Ascending aorta (tissue), 2 donors: ENCODE results near the gene GPHN. TPM values are rescaled to one million over a fixed set of nuclear protein-coding genes. Genes with fewer than 3 reads are reported as not detected.

Source experiments
- DNase-seq, 2 donors: peaks; one replicate each; pipeline ENCODE4 v3.0.0-alpha.2; 2019; ENCODE audit warnings: low spot score in 2 of 2
- H3K27ac ChIP-seq, 2 donors: fragments of 200-600 bp; sonication (generic); one replicate each; pipeline ENCODE4 v1.5.1; 2016 to 2017; ENCODE audit warnings: mild to moderate bottlenecking in 1 of 2
- H3K27me3 ChIP-seq: fragments of 200-600 bp; sonication (generic); one replicate; pipeline ENCODE4 v1.5.1; 2017
- H3K36me3 ChIP-seq, 2 donors: fragments of 200-600 bp; sonication (generic); one replicate each; pipeline ENCODE4 v1.5.1; 2016
- H3K4me1 ChIP-seq, 2 donors: fragments of 200-600 bp; sonication (generic); one replicate each; pipeline ENCODE4 v1.5.1; 2016 to 2017; ENCODE audit warnings: mild to moderate bottlenecking in 1 of 2
- H3K4me3 ChIP-seq, 2 donors: fragments of 200-600 bp; sonication (generic); one replicate each; pipeline ENCODE4 v1.5.1; 2016 to 2017; ENCODE audit warnings: mild to moderate bottlenecking in 1 of 2
- H3K9me3 ChIP-seq, 2 donors: fragments of 200-600 bp; sonication (generic); one replicate each; pipeline ENCODE4 v1.5.1; 2016
- intact Hi-C: fragments of 100-400 bp; cut with DNase I; formaldehyde crosslinking; loops from one replicate; pipeline ENCODE4 v1.15.1; 2023
- total RNA-seq: library from RNA; depleted of rRNA; stranded (reverse); fragments of >200 nt; gene quantifications from one replicate; pipeline ENCODE4 v1.1.0, GENCODE V29; 2016
- TF ChIP-seq, protein P1 (sequence below), 3 experiments: fragments of 200-600 bp in 2 of 3; fragments of 450-650 bp in 1 of 3; sonication (generic) in 2 of 3; IDR thresholded peaks; one replicate each; pipeline ENCODE4 v1.5.1; 2016 to 2019; ENCODE audit warnings: antibody characterized with exemption in 3 of 3, mild to moderate bottlenecking in 1 of 3, moderate library complexity in 1 of 3

GPHN gene
- total RNA-seq: 3.3 TPM

GRCh38 chr14:66507722-66508546 is at the start of gene GPHN:
TSS of gene GPHN (plus strand) at chr14:66508147.
- H3K27ac ChIP-seq: peak within 1 kb of the TSS; percentile 85 to 92
- H3K4me3 ChIP-seq: peak within 1 kb of the TSS; percentile 82 to 84
- H3K27me3 ChIP-seq: no peaks in the 10 kb centered on the region
- TF ChIP-seq, protein P1, sequence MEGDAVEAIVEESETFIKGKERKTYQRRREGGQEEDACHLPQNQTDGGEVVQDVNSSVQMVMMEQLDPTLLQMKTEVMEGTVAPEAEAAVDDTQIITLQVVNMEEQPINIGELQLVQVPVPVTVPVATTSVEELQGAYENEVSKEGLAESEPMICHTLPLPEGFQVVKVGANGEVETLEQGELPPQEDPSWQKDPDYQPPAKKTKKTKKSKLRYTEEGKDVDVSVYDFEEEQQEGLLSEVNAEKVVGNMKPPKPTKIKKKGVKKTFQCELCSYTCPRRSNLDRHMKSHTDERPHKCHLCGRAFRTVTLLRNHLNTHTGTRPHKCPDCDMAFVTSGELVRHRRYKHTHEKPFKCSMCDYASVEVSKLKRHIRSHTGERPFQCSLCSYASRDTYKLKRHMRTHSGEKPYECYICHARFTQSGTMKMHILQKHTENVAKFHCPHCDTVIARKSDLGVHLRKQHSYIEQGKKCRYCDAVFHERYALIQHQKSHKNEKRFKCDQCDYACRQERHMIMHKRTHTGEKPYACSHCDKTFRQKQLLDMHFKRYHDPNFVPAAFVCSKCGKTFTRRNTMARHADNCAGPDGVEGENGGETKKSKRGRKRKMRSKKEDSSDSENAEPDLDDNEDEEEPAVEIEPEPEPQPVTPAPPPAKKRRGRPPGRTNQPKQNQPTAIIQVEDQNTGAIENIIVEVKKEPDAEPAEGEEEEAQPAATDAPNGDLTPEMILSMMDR (IDR thresholded peaks at IDR 0.05): peak in 2 of 3 experiments; percentile 19 to 43
- intact Hi-C loops: loop anchor here (1.0 to 5.0 kb wide), 3 partner anchors 733 to 1096 kb away; partner anchors contain the start of genes EIF2S1, FUT8 and PALS1
- H3K36me3 ChIP-seq: no peaks in the 10 kb centered on the region
- DNase-seq: peak; percentile 88 to 98
- no peaks in the 10 kb centered on the region for H3K9me3 ChIP-seq
- peaks cover 0 to 2% of the 10 kb centered on the region in 2 donors for H3K4me1 ChIP-seq

DNA sequence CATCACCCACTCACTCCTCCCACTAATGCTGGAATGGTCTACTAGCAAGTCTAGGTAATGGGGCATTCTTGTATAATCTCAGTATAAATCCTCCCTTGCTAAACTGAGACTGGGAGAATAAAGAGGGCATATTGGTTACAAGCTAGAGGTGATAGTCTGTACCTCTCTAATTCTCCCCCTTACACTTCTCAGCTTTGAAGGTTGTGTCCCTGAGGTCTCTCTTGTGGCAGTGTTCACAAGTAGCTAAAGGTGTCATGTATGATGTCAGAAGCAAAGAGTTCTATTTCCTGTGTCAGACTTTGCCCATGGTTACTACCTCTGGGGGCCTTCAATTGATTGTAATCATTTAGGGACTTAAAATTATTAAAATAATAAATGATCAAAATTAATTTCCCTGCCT is 48.3 kb upstream of the GPHN start:
- Histone ChIP-seq H3K27me3 (no peaks in the 10 kb centered on the region), H3K9me3 (no peaks in the 10 kb centered on the region), H3K4me1 (no peaks in the 10 kb centered on the region), H3K4me3 (no peak overlapping the region), H3K36me3 (no peaks in the 10 kb centered on the region), H3K27ac (no peak overlapping the region)
- intact Hi-C loops: no loop called here
- no peak for DNase-seq
- TF ChIP-seq, protein P1 (IDR thresholded peaks at IDR 0.05): no peak

- peaks cover 0 to 3% of the 10 kb centered on the region in 2 donors for H3K9me3 ChIP-seq
- no peak overlapping the region for H3K27ac ChIP-seq
- TF ChIP-seq, protein P1 (IDR thresholded peaks at IDR 0.05): no peak
- H3K36me3 ChIP-seq: no peaks in the 10 kb centered on the region
- no peaks in the 10 kb centered on the region for H3K4me1 ChIP-seq
- no peak for DNase-seq
- H3K4me3 ChIP-seq: no peak overlapping the region
- H3K27me3 ChIP-seq: no peaks in the 10 kb centered on the region
- intact Hi-C loops: no loop called here
These were observed 43.7 kb upstream of the GPHN start for GRCh38 chr14:66464261-66464660.

DNA sequence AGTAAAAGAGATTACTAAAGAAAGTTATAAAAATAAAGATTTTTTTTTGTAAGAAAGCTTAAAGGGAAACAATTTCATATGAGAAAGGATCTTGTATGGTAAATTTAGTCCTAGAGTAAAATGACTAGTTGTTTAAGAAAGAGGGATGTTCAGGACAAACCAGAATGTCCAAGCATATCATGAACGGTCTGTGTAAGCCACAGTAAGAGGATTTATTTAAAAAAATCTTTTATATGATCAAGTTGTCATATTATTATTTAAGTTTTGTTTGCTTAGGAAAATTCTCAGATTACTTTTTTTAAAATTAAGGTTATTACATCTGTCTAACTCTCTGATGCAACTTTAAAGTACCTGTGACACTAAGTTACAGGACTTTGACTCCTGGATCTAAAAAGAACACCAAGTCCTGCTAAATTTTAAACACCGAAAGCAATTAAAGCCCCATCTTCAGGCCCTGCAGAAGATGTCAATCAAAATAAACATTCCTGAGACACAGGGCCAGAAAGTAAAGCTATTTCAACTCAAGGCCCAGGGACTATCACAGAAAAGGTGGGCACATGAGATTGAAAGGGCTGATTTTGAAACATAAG is 39.1 kb upstream of the GPHN start:
- Histone ChIP-seq H3K4me1 (no peaks in the 10 kb centered on the region), H3K9me3 (peaks cover 0 to 14% of the 10 kb centered on the region in 2 donors), H3K27ac (no peak overlapping the region), H3K4me3 (no peak overlapping the region), H3K36me3 (no peaks in the 10 kb centered on the region), H3K27me3 (no peaks in the 10 kb centered on the region)
- DNase-seq: no peak
- intact Hi-C loops: no loop called here
- TF ChIP-seq, protein P1 (IDR thresholded peaks at IDR 0.05): no peak

DNA sequence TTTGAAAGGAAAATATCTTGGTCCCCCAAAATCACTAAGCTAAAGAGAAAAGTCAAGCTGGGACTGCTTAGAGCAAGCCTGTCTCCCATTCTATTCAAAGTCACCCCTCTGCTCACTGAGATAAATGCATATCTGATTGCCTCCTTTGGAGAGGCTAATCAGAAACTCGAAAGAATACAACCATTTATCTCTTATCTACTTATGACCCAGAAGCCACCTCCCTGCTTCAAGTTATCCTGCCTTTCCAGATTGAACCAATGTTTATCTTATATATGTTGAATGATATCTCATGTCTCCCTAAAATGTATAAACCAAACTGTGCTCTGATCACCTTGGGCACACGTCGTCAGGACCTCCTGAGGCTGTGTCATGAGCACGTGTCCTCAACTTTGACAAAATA is 36.4 kb upstream of the GPHN start:
- H3K4me3 ChIP-seq: no peak overlapping the region
- DNase-seq: no peak
- no peak overlapping the region for H3K27ac ChIP-seq
- no peaks in the 10 kb centered on the region for H3K36me3 ChIP-seq
- peaks cover 0 to 14% of the 10 kb centered on the region in 2 donors for H3K9me3 ChIP-seq
- TF ChIP-seq, protein P1 (IDR thresholded peaks at IDR 0.05): no peak
- H3K27me3 ChIP-seq: no peaks in the 10 kb centered on the region
- intact Hi-C loops: no loop called here
- H3K4me1 ChIP-seq: no peaks in the 10 kb centered on the region
